8988T (cell line): ENCODE measurements around the gene MMP17.
A peak's percentile ranks its signal among the peaks of the same experiment; 100 is the strongest.
"Not testable (repeated sequence)": the region's sequence is repeated elsewhere in the genome, so short reads cannot be mapped to it uniquely, and the experiment has no call there.

Source experiments
- DNase-seq: peaks from one replicate; pipeline ENCODE4 v3.0.0; 2011

MMP17 gene

DNA sequence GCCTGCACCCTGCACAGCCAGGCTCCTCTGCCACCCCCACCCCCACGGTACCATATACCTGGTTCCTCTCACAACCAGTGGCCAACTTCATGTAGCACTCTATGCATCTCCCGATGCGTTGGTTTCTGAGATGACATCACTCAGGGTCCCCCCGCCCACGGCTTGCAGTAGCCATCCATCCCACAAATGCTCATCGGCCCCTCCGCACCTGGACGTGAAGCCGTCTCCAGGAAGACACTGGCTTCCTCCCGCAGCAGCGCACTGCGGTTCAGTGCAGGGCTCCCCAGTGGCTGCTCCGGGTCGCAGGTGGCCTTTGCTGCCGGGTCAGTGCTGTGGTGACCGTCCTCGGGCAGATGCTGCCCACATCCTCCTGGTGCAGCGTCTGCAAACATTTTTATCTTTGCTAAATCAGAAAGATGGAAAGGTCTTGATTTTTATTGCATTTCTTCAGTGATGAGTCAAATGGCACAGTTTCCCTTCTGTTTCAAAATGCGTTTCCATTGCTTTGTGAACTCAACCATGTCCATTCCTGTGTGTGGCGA lies 27.5 kb upstream of the MMP17 start:
- no peak for DNase-seq

- no peak for DNase-seq
These were observed 26.8 kb upstream of the MMP17 start for GRCh38 chr12:131801254-131801866.

DNA sequence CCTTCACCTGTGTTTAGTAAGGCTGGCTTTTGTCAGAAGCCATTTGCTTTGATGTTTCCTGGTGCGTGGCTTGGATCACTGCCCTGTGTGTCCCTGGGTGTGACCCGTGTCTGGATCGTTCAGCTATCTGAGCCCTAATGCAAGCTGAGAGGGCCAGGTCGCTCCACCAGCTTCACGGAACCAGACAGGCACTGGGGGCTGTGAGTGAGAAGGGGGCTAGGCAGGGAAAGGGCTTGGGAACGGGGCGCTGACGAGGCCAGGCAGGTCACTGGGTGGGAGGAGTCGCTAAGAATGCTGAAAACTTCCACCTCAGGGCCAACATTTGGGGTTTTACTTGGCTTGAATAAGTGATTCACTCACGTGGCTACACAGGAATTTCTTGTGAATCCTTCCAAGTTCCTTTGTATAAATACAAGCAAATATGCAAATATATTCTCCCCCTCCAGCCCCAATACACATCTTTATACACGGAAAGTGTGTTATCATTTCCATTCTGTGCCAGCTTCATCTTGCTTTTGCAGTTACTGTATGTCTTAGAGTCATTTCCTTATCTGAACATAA lies 24.2 kb upstream of the MMP17 start:
- no peak for DNase-seq

DNA sequence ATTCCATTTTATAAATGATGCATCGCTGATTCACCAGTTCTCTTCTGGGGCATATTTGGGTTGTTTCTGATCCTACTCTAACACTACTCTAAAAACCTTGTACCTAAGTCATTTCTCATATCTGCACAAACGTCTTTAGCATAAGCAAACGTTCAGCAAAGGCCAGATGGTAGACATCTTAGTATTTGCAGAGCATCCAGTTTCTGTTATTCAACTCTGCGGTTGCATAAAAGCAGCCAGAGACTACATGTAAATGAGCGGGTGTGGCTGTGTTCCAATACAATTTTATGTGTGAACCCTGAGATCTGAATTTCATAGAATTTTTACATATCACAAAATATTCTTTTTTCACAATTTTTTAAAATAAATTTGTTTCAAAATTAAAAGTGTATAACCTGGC lies 22.8 kb upstream of the MMP17 start:
- no peak for DNase-seq

DNA sequence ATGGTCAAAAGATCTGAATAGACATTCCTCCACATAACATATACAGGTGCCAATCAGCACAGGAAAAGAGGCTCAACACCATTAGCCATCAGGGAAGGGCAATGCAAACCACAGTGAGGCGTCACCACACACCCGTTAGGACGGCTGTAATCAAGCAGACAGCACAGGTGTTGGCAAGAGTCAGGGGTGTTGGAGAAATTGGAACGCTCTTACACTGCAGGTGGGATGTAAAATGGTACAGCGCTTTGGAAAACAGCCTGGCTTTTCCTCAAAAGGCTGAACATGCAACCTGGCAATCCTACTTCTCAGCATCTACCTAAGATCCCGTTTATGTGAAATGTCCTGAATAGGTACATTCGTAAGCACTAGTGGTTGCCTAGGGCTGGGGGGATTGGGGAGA lies 21.5 kb upstream of the MMP17 start:
- no peak for DNase-seq

DNA sequence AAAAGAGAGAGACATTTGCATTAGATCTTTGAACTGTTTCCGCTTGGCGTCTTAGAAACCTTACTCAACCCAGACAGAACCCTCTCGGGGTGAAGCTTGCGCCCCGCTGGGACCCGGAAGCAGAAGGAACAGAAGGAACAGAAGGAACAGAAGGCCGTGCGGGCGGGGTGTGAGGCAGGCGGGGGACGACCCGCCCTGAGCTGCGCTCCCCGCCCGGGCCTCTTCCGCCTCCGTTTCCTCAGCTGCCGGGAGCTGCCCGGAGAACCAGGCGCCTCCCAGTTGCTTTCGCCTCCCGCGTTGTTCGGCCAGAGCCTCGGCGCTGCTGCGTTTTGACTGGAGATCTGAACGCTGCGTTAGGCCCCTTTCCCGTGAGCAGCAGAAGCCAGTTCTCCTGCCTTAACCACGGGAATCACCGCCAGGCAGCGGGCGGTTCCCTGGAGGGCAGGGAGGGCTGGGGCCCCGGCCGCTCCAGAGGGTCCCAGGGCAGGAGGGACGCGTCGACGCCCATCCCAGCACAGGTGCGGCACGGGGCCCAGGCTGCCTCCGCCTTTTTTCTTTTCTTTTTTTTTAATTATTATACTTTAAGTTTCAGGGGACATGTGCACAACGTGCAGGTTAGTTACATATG lies 19.3 kb upstream of the MMP17 start:
- no peak for DNase-seq

GRCh38 chr12:131809476-131810254 lies 18.5 kb upstream of the MMP17 start:
- DNase-seq: not testable (repeated sequence)

- DNase-seq: no peak
These were observed 17.5 kb upstream of the MMP17 start for GRCh38 chr12:131810726-131811125.

GRCh38 chr12:131815131-131815530 lies 13.1 kb upstream of the MMP17 start:
- no peak for DNase-seq

- DNase-seq: no peak
These were observed 11.7 kb upstream of the MMP17 start for GRCh38 chr12:131816495-131816894.

DNA sequence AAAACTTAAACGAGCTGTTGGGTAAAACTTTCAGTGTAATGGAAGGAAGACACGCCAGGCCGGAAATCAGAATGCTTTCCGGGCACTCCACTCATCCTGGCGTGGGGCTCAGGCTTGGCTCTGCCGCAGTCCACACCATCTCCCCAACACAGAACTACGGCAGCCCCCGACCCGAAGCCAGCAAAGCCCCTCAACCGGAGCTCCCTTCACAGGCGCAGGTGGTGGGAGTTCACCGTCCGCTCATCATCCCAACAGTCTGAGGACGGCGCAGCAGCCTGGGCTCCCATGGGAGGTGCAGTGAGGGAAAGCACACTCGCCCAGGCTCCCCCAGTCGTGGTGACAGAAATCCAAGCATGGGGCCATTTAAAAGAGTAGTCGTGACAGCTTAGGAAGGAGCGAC lies 11.0 kb upstream of the MMP17 start:
- DNase-seq: no peak

GRCh38 chr12:131818821-131819585 lies 9.2 kb upstream of the MMP17 start:
- DNase-seq: no peak

- DNase-seq: no peak
These were observed 3.7 kb upstream of the MMP17 start for GRCh38 chr12:131824450-131824849.

DNA sequence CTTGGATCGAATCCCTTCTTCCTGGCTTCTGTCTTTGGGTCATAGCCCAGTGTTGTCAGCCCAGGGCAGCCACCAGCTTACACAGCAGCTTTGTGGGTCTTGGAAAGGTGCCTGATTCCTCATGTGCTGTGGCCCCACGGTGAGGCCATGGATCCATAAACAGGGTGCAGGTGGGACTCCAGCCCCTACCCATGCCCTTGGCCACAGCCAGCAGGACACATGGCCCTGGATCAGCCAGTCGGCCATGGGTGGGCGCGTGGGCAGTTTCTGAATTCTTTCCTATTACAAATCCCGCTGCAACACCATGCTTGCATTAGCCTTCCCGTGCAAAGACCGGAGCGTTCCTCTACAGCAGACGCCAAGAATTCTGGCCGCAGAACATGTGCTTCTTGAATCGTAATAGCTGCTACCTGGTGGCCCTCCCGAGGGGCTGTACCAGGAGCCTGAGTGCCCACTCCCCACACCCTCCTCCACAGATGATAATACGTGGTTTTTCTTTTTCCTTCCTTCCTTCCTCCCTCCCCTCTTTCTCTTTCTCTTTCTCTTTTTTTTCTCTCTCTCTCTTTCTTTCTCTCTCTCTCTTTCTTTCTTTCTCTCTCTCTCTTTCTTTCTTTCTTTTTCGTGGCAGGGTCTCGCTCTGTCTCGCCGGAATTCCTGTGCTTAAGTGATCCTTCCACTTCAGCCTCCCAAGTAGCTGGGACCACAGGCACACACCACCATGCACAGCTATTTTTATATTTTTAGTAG lies 2.9 kb upstream of the MMP17 start:
- DNase-seq: no peak

DNA sequence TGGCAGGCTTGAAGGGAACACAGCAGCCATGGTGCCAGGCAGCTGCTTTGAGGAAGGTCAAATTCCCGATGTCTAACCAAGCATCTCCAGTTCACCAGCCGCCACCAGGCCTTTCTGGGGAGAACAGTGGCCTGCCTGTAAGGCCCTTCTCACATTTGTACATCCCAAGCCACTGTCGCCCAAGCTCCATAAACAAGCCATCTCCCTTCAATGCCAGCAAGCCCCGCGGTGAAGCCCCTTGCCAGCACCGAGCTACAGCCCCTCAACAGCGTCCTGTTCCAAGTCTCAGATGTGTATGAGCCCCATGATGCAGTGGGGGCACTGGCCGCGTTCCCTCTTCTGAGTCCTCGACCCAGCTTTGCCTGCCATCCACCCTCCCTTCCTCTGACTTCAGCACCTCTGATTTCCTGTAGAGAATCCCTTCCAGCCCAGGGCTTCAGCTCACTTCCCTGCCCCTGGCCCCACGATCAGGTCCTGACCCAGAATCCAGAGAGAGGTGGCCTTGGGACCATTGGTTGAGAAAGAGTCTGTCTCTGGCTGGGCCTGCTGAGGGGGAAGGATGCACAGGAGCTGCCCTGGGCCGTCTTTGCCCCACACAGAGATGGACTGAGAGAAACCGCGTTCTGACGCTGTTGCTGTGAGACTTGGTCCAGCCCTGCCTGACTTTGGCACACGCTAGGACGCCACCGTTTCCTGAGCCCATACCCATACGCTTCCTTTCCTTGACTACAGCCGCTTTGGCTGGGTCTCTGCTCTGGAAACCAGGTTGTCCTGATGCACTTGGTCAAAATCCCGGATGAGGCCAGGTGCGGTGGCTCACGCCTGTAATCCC lies 1.9 kb upstream of the MMP17 start:
- no peak for DNase-seq

GRCh38 chr12:131828671-131829355 lies 620 bp downstream of the MMP17 start:
- DNase-seq: no peak

DNA sequence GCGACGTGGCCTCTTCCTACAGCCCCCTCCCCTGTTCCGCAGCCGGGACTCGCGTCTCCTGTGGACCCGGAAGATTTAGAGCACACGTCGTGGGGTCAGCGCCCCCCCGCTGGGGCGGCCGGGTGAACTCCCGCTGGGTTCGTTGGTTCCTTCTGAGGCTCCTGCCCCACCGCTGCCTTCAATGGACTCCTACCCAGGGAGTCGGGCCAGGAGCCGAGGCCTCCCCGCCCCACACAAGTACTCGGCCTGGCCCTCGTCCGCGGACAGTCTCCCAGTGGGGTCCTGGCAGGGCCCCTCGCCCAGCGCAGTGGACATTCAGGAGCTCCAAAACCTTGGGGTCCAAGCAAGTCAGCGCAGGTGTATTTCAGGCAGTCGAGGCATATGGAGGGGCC lies 1.2 kb downstream of the MMP17 start:
- DNase-seq: no peak

DNA sequence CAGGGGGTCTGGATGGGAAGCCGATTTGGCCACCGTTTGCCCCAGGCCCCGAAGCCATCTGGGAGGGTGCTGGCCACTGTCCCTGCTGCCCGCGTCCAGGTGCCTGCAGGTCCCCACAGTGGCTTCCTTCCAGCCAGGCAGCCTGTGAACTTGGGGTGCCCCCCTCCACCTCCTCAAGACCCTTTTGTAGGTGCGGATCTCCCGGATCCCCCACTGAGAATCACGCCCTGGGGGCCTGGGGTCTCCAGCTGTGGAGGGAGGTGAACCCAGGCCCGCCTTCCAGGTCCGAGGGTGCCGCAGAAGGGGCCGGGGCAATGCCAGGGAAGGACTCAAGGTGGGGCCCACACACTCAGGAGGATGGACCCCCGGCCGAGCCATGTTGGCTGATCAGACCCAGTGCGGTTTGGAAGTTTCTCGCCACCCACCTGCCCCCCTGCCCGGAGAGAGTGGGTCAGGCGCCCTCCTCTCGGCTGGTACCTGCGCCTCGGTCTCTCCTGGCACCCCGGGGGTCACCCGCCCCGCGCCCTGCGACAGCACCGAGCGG lies 1.7 kb downstream of the MMP17 start:
- no peak for DNase-seq

DNA sequence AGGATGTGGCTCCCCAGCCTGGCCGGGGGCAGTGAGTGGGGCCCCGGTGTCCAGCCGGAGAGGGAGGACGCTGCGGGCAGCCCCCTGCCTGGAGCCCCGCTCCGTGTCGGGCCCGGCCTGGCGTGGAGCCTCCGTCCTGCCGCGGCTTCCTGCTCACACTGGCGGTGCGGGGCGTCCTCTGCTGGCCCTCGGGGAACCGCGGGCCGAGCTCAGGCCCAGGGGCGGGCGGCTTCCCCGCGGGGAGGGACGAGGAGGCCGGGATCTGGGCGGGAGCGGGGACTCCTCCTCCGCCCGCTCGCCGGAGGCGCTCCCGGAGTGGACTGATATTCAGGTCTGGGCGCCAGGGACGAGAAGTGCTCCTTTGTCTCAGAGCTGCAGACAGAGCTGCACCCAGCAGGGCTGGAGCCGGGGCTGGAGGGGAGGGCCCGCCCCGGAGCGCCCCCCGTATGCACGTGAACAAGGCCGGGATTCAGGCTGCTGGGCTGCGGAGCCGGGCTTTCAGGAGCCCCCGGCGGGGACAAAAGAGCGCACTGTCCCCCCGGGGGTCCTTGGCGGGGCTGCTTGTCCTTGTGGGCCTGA lies 2.2 kb downstream of the MMP17 start:
- peak; percentile 90 for DNase-seq
